ENCODE measurements around the gene RUBCNL. TPM values are rescaled to one million over a fixed set of nuclear protein-coding genes. Genes with fewer than 3 reads are reported as not detected.

The RUBCNL gene
- total and polyA plus RNA-seq, 8 donors = 0.46 to 3.2 (median 0.86) TPM

DNA sequence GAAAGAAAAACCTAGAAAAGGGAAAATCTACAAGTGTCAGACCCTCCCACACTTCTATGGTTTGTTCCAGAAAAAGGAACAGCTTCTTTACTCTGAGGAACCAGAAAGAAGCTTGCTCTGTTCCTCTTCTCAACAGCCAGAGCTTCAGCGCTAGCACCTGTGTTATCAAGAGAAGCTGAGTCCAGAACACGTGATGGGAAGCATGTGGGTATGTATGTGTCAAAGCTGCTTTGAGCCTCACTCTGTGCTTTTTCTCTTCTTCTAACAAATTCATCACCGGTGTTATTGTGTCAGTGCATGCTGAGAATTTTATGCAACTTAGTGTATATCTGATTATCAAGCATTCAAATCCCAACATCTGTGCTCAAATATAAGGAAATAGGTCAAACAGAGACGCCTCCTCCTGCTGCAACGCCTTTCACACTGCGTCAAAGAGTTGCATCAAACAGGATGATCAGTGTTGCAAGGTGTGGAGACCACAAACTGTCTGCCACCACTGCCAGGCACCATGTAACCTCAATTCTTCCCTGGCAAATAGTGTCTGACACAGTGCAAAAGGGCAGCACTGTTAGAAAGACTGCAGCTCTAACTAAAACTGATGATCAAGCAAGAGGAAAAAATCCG lies 91.4 kb downstream of the RUBCNL start:
- ATAC-seq (peak in 3 of 4 donors; percentile 48 to 70 (median 70)), DNase-seq (peak in 1 of 6 donors; percentile 26), FAIRE-seq (no peak)
- Histone ChIP-seq H3K9me3 (no peaks in the 10 kb centered on the region), H3K4me3 (no peak overlapping the region), H3K4me1 (peaks cover 0 to 5% (median 0%) of the 10 kb centered on the region in 3 donors), H3K27ac (no peak overlapping the region), H3K27me3 (no peaks in the 10 kb centered on the region), H3K36me3 (no peaks in the 10 kb centered on the region)
- 47 to 58% methylated on average over 7 of the region's 7 CpGs for WGBS, 2 donors
- no peak for TF ChIP-seq CTCF (IDR thresholded peaks at IDR 0.05)
- intact Hi-C loops (cut with DNase I) = no loop called here

- Histone ChIP-seq H3K4me3 (no peak overlapping the region), H3K36me3 (no peaks in the 10 kb centered on the region), H3K4me1 (peaks cover 0 to 5% (median 0%) of the 10 kb centered on the region in 3 donors), H3K27ac (no peak overlapping the region), H3K27me3 (no peaks in the 10 kb centered on the region), H3K9me3 (no peaks in the 10 kb centered on the region)
- no peak for TF ChIP-seq CTCF (IDR thresholded peaks at IDR 0.05)
- no peak for FAIRE-seq
- 53 to 78% methylated on average over 3 of the region's 3 CpGs for WGBS, 2 donors
- ATAC-seq = no peak
- intact Hi-C loops (cut with DNase I) = no loop called here
- no peak for DNase-seq
These were observed 93.6 kb downstream of the RUBCNL start for GRCh38 chr13:46293436-46293835.

Other genes starting within 250 kb of the RUBCNL start
- gene LCP1, start 205.1 kb downstream of the RUBCNL start, total RNA-seq = 10 to 100 TPM in 3 of 6 donors, 1 to 10 TPM in 3; 2.0 to 38.3 (median 11.1) TPM
- gene LCP1, start 205.1 kb downstream of the RUBCNL start, polyA plus RNA-seq = 1 to 10 TPM; 3.5 to 3.7 TPM
- gene LRRC63, start 175.3 kb downstream of the RUBCNL start, total RNA-seq = under 1 TPM in 2 of 6 donors, not detected in 4; 0.14 to 0.19 TPM
- gene LRRC63, start 175.3 kb downstream of the RUBCNL start, polyA plus RNA-seq = not detected
- gene LRCH1, start 165.9 kb upstream of the RUBCNL start, total RNA-seq = 10 to 100 TPM in 1 of 6 donors, 1 to 10 TPM in 5; 3.0 to 10.5 (median 4.2) TPM
- 1 to 10 TPM; 2.0 to 3.4 TPM for gene LRCH1, start 165.9 kb upstream of the RUBCNL start, polyA plus RNA-seq

Measured in pancreas (tissue), 10 donors.